GM12872 (cell line): ENCODE data around the gene TIE1.

Experiments used
- CTCF ChIP-seq: IDR thresholded peaks from 3 replicates; pipeline ENCODE4 v1.5.1; 2011; ENCODE audit warnings: low read depth, mild to moderate bottlenecking, low read length, moderate library complexity; ENCODE audit not compliant: insufficient read depth

TIE1 gene

GRCh38 chr1:43271186-43272118 lies 29.3 kb upstream of the TIE1 start:
- no peak for TF ChIP-seq CTCF

- TF ChIP-seq CTCF = no peak
These were observed 28.6 kb upstream of the TIE1 start for GRCh38 chr1:43272161-43272560.

- no peak for TF ChIP-seq CTCF
These were observed 27.9 kb upstream of the TIE1 start for GRCh38 chr1:43272576-43273571.

- no peak for TF ChIP-seq CTCF
These were observed 27.1 kb upstream of the TIE1 start for GRCh38 chr1:43273708-43274107.

GRCh38 chr1:43274125-43274803 lies 26.5 kb upstream of the TIE1 start:
- TF ChIP-seq CTCF = no peak

GRCh38 chr1:43274804-43275180 lies 26.0 kb upstream of the TIE1 start:
- TF ChIP-seq CTCF = no peak
